Heart left ventricle (tissue), 13 donors: ENCODE data around the gene ATP2C1.

Source experiments
- CTCF ChIP-seq, 12 donors: fragments of 200-600 bp; sonication (generic) in 4 of 12; IDR thresholded peaks; one replicate each; pipeline versions ENCODE4 v1.5.0 to v1.8.0; 2018 to 2022; ENCODE audit warnings: antibody characterized with exemption in 12 of 12, mild to moderate bottlenecking in 5 of 12
- POLR2A ChIP-seq, 2 donors: fragments of 450-650 bp; IDR thresholded peaks; one replicate each; pipeline ENCODE4 v1.6.1; 2017; ENCODE audit warnings: antibody characterized with exemption in 2 of 2, mild to moderate bottlenecking in 2 of 2, moderate library complexity in 2 of 2
- donor health status: ischemic (EF 13 %, LVEDD 7.1; RV severe dilation, severe dysfunction).
- donor health status: DM: no; HTN: yes; CAD: no.
- donor health status: DM: no; HTN: no; CAD: no.
- donor health status: ischemic (EF 25% LVEDD 6.9; RV normal size, moderate dysfunction).
- donor health status: ischemic (EF 25% LVEDD 5.7; RV mildly dilated, moderate dysfunction).
- donor health status: ischemic (EF 35%, LVEDD 5.7; RV mildly dilated, moderate dysfunction).
- donor health status: nonischemic (EF 11% LVEDD 7.7; RV severe dilation, severe dysfunction).
- donor health status: DM: yes; HTN: yes; CAD: no.
- donor health status: PGD.
- donor health status: ischemic (EF 29% LVEDD 5.4; RV normal size, mild dysfunction).
- donor health status: nonischemic (EF 23%, LVEDD 6.1; RV moderate dilation, normal function).

DNA sequence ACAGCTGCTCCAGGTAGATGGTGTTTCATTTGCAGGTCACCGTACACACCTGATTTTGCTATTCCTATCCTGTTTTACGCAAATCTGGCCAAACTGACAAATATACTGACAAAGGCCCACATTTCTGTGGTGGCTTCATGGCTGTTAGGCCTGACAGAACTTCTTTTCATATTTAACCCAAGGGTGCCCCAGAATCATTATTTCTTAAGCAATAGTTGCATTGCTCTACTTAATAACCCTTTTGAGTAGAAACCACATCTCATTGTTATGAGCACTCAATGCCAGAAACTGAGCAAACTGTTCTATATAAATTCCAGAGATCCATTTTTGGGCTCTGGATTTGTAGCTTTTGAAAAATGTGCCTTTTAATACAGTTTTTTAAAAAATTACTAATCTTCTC lies 113.4 kb downstream of the ATP2C1 start:
- TF ChIP-seq CTCF (IDR thresholded peaks at IDR 0.05) (no peak), POLR2A (IDR thresholded peaks at IDR 0.05) (no peak)
